Naive thymus-derived CD4-positive, alpha-beta T cell (primary cell): Measurements from ENCODE around the gene LCN10. TPM values are rescaled to one million over a fixed set of nuclear protein-coding genes. Genes with fewer than 3 reads are reported as not detected.

Experiments
- ATAC-seq: fragments of 150-1000 bp; cut with Tn5 transposase; 2 replicates; pipeline ENCODE4 v1.10.0; 2021; ENCODE audit warnings: mild to moderate bottlenecking, moderate library complexity
- CTCF ChIA-PET: fragments of 350-600 bp; sonication (Branson Sonifier 250); formaldehyde crosslinking; loops from one replicate; lab custom pipeline; 2021; ENCODE audit warnings: antibody characterized with exemption; lab: Charles Lee
- POLR2A ChIA-PET: fragments of 350-600 bp; sonication (Branson Sonifier 250); formaldehyde crosslinking; loops from one replicate; lab custom pipeline; 2021; ENCODE audit warnings: antibody characterized with exemption, inconsistent platforms; lab: Charles Lee
- DNase-seq, 9 donors: peaks; one replicate each; pipeline versions ENCODE4 v3.0.0 to v3.0.0-alpha.2; 2020 to 2022; ENCODE audit warnings: mixed read lengths in 1 of 9
- H3K27ac ChIP-seq: one replicate; pipeline ENCODE4 v1.7.0; 2013; ENCODE audit warnings: mild to moderate bottlenecking, low read depth, low read length, moderate library complexity
- H3K27me3 ChIP-seq, 2 donors: one replicate each; pipeline ENCODE4 v1.7.0; 2013; ENCODE audit warnings: low read length in 2 of 2, mild to moderate bottlenecking in 2 of 2, moderate library complexity in 2 of 2; ENCODE audit not compliant: control insufficient read depth in 2 of 2, insufficient read depth in 2 of 2
- H3K36me3 ChIP-seq, 3 experiments: 1 replicate in 2 of 3; 2 replicates in 1 of 3; pipeline ENCODE4 v1.7.0; 2013; ENCODE audit warnings: low read length in 3 of 3, mild to moderate bottlenecking in 3 of 3, moderate library complexity in 1 of 3; ENCODE audit not compliant: insufficient read depth in 3 of 3, control insufficient read depth in 2 of 3
- H3K4me1 ChIP-seq, 2 donors: one replicate each; pipeline ENCODE4 v1.7.0; 2013; ENCODE audit warnings: low read length in 2 of 2, mild to moderate bottlenecking in 2 of 2, moderate library complexity in 1 of 2; ENCODE audit not compliant: control insufficient read depth in 2 of 2, insufficient read depth in 2 of 2
- H3K4me3 ChIP-seq: 2 replicates; pipeline ENCODE4 v1.7.0; 2013; ENCODE audit warnings: mild to moderate bottlenecking, low read length
- H3K9me3 ChIP-seq, 3 experiments: 1 replicate in 2 of 3; 2 replicates in 1 of 3; pipeline ENCODE4 v1.7.0; 2013; ENCODE audit warnings: low read length in 3 of 3; ENCODE audit not compliant: control insufficient read depth in 2 of 3
- H3K27ac Mint-ChIP-seq, 9 donors: one replicate each; pipeline ENCODE4 v1.8.0; 2020 to 2022; ENCODE audit warnings: mixed read lengths in 9 of 9, mild to moderate bottlenecking in 8 of 9, moderate library complexity in 5 of 9, inconsistent platforms in 2 of 9
- H3K27me3 Mint-ChIP-seq, 5 donors: one replicate each; pipeline ENCODE4 v1.8.0; 2021 to 2022; ENCODE audit warnings: mixed read lengths in 5 of 5, mild to moderate bottlenecking in 1 of 5
- H3K36me3 Mint-ChIP-seq, 5 donors: one replicate each; pipeline ENCODE4 v1.8.0; 2020 to 2022; ENCODE audit warnings: mixed read lengths in 5 of 5, mild to moderate bottlenecking in 3 of 5, inconsistent platforms in 1 of 5
- H3K4me1 Mint-ChIP-seq, 7 donors: one replicate each; pipeline ENCODE4 v1.8.0; 2020 to 2022; ENCODE audit warnings: mixed read lengths in 7 of 7, mild to moderate bottlenecking in 3 of 7, inconsistent platforms in 1 of 7
- H3K4me3 Mint-ChIP-seq, 10 donors: one replicate each; pipeline ENCODE4 v1.8.0; 2020 to 2022; ENCODE audit warnings: mild to moderate bottlenecking in 10 of 10, mixed read lengths in 10 of 10, moderate library complexity in 6 of 10, inconsistent platforms in 2 of 10
- H3K9me3 Mint-ChIP-seq, 11 donors: one replicate each; pipeline ENCODE4 v1.8.0; 2020 to 2022; ENCODE audit warnings: mixed read lengths in 11 of 11, mild to moderate bottlenecking in 4 of 11, inconsistent platforms in 1 of 11, moderate library complexity in 1 of 11
- intact Hi-C, 2 donors: fragments of 100-400 bp; cut with micrococcal nuclease; formaldehyde crosslinking; loops; one replicate each; pipeline ENCODE4 v1.15.1; 2023
- polyA plus RNA-seq, 2 donors: library from polyadenylated mRNA; unstranded; fragments of 300-500 nt; fragmentation: Illumina TruSeq; gene quantifications; one replicate each; pipeline ENCODE4 v1.2.3, GENCODE V29; 2021
- total RNA-seq, 6 experiments: library from RNA in 5 of 6; stranded (reverse) in 5 of 6; gene quantifications; 1 replicate in 5 of 6; 2 replicates in 1 of 6; pipeline ENCODE4 v1.2.3 and lab custom pipeline; 2021 to 2026

Gene LCN10
- total RNA-seq = 1 to 10 TPM in 3 of 5 experiments, under 1 TPM in 1, not detected in 1; 0.34 to 3.2 (median 1.2) TPM
- 1 to 10 TPM in 1 of 2 donors, under 1 TPM in 1; 0.45 to 1.1 TPM for polyA plus RNA-seq
- total RNA-seq (lab: John Stamatoyannopoulos, UW) = not detected

DNA sequence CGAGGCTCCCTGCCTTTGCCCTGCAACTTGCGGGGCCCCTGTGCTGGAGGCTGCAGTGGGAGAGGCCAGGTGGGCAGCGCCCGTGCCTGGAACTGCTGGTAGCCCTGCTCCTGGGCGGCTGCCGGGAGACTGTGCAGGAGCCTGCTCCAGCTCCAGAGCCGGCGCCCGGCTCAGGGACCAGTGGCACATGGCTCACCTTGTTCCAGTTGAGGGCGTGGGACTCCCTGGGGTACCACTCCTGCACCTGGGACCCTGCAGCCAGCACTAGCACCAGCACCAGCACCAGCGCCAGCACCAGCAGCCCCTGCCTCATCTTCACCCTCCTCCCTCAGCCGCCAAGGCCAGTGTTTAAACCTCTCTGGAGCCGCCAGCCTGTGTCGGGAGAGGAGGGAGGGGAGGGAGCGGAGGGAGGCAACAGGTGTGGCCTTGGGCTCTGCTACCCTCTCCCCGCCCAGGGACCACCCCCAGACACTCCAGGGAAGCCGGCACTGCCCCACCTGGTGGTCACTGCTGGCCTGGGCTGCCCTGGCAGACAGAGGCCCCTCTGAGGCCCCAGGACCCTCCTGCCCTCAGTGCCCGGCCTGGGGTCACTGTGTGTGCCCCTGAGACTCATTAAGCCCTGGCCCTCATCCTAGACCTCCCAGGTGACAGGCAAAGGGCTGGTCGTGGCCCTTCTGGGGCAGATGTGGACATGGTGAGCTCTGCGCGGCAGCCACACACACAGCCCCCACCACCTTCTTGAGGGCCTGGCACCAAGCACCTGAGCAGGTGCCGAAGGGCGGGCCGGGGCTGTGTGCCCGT is at the start of gene LCN10:
Gene LCN10 (minus strand): TSS at position 350 of the 801 bp plus-strand sequence. CDS start 37 bp downstream, at position 313.
- intact Hi-C loops = no loop called here
- CTCF ChIA-PET = interaction anchor here (1.5 kb wide), 1 partner anchor 14 kb away, joined by 8 read pairs; no protein-coding TSS in a partner anchor
- H3K9me3 Mint-ChIP-seq = no peaks in the 10 kb centered on the region
- peaks cover 0 to 4% (median 0%) of the 10 kb centered on the region in 7 donors for H3K4me1 Mint-ChIP-seq
- ATAC-seq = no peak
- Histone ChIP-seq H3K4me3 (peak within 1 kb of the TSS; percentile 50), H3K27ac (peak within 1 kb of the TSS; percentile 10), H3K27me3 (no peaks in the 10 kb centered on the region), H3K9me3 (no peaks in the 10 kb centered on the region), H3K4me1 (no peaks in the 10 kb centered on the region), H3K36me3 (no peaks in the 10 kb centered on the region)
- H3K4me3 Mint-ChIP-seq = peak within 1 kb of the TSS in 8 of 10 donors; percentile 38 to 80 (median 67)
- POLR2A ChIA-PET = interaction anchor here (1.9 kb wide), 1 partner anchor 15 kb away, joined by 14 read pairs; no protein-coding TSS in a partner anchor
- no peaks in the 10 kb centered on the region for H3K36me3 Mint-ChIP-seq
- DNase-seq = no peak
- peaks cover 0 to 7% (median 0%) of the 10 kb centered on the region in 5 donors for H3K27me3 Mint-ChIP-seq
- peak within 1 kb of the TSS in 1 of 9 donors; percentile 32 for H3K27ac Mint-ChIP-seq

DNA sequence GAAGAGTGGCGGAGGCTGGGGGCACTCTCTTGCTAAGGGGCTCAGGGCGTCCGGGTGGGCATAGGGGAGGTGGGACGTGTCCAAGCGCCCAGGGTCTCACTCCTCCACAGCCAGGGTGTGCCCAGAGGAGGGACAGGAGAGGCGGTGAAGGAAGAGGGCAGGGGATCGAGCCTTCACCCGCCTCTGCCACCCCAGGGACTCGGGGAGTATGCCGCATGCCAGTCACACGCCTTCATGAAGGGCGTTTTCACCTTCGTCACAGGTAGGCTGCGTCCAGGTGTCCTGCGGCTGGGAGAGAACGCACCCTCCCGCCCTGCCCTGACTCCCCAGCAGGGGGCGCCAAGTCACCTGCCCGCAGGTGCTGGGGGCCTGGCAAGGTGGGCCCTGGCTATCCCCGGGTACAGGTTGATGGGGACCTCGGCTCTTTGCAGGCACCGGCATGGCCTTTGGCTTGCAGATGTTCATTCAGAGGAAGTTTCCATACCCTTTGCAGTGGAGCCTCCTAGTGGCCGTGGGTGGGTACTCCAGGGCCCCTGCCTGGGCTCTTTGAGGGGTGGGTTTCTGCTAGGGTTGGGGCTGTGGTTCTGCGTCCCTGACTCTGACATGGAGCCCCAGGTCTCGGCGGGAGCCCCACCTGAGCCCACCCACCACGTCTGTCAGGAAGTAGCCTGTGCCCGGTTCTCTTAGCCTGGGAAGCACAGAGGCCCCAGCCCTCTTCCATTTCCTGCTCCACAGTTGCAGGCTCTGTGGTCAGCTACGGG is 49.0 kb upstream of the LCN10 start:
- peaks cover 13 to 46% (median 36%) of the 10 kb centered on the region in 7 donors for H3K4me1 Mint-ChIP-seq
- Histone ChIP-seq H3K36me3 (peaks cover 0 to 17% (median 3%) of the 10 kb centered on the region in 3 experiments), H3K27me3 (no peaks in the 10 kb centered on the region), H3K4me1 (peaks cover 18 to 25% of the 10 kb centered on the region in 2 donors), H3K9me3 (no peaks in the 10 kb centered on the region), H3K4me3 (peak overlapping the region; percentile 94), H3K27ac (peak overlapping the region; percentile 91)
- H3K27me3 Mint-ChIP-seq = peaks cover 0 to 16% (median 0%) of the 10 kb centered on the region in 5 donors
- CTCF ChIA-PET = interaction anchor here (0.6 to 2.5 kb wide), 3 partner anchors 15 to 243 kb away, joined by 3 to 9 read pairs (median 3); no protein-coding TSS in a partner anchor
- peak; percentile 9 for ATAC-seq
- peaks cover 0 to 1% (median 0%) of the 10 kb centered on the region in 11 donors for H3K9me3 Mint-ChIP-seq
- peak overlapping the region; percentile 57 to 98 (median 92) for H3K27ac Mint-ChIP-seq
- intact Hi-C loops = loop anchor here (1.0 to 5.0 kb wide), 21 partner anchors 9 to 813 kb away; partner anchors contain the start of genes ARRDC1 (in 2 of the 2), DNLZ (in 2 of the 2), FBXW5 (in 2 of the 2) and PHPT1 (in 2 of the 2)
- H3K36me3 Mint-ChIP-seq = peaks cover 0 to 5% (median 0%) of the 10 kb centered on the region in 5 donors
- peak overlapping the region; percentile 76 to 90 (median 86) for H3K4me3 Mint-ChIP-seq
- POLR2A ChIA-PET = interaction anchor here (0.6 to 5.9 kb wide), 5 partner anchors 15 to 244 kb away, joined by 3 to 38 read pairs (median 4); partner anchors contain the start of genes FUT7 and RABL6
- peak; percentile 63 to 77 (median 73) for DNase-seq

DNA sequence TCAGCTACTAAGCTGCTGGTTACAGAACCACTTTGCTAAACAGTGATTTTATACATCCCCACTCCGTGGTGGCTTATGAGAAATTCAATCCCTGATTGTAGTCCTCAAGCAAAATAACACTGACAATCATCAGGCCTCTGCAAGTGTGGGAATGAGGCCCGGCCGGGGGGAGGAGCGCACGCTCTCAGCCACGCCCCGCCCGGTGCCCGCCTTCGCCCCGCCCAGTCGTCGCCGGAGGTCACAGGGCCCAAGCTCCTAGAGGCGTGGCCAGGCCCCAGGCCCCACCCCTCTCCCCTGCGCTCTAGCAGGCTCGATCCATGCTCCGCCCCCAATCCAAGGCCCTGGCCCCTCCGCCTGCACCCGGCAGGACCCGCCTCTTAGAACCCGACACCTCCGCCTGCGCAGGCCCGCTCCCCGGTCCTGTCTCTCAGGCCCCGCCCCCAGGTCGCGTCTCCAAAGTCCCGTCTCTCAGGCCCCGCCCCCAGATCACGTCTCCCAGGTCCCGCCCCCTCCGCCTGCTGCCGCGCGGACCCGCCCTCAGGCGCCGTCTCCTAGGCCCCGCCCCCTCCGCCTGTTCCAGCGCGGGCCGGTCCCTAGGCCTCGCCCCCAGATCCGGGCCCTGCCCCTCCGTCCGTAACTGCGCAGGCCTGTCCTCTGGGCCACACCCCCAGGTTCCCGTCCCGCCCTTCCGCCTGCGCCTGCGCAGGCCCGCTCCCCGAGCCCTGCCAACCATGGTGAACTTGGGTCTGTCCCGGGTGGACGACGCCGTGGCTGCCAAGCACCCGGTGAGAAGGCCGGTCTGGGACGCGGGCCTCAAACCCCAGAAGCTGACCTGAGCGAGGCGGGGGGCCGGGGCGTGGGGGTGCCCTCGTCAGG is 48.1 kb upstream of the LCN10 start, which contains the start of gene TMEM141:
Gene TMEM141 (plus strand): TSS at position 705 of the 876 bp plus-strand sequence. CDS start 27 bp downstream, at position 732.
- intact Hi-C loops = loop anchor here (1.0 to 5.0 kb wide), 23 partner anchors 9 to 814 kb away; partner anchors contain the start of genes ARRDC1 (in 2 of the 2), DNLZ (in 2 of the 2), FBXW5 (in 2 of the 2) and MAN1B1 (in 2 of the 2)
- H3K4me3 Mint-ChIP-seq = peak within 1 kb of the TSS; percentile 76 to 90 (median 86)
- peaks cover 9 to 38% (median 29%) of the 10 kb centered on the region in 7 donors for H3K4me1 Mint-ChIP-seq
- CTCF ChIA-PET = interaction anchor here (0.6 to 6.3 kb wide), 4 partner anchors 46 to 276 kb away, joined by 3 to 49 read pairs (median 6); no protein-coding TSS in a partner anchor
- H3K27me3 Mint-ChIP-seq = peaks cover 0 to 16% (median 0%) of the 10 kb centered on the region in 5 donors
- peak; percentile 99 to 100 (median 99) for DNase-seq
- peak within 1 kb of the TSS; percentile 94 for H3K4me3 ChIP-seq
- H3K27ac ChIP-seq = peak within 1 kb of the TSS; percentile 91
- H3K36me3 Mint-ChIP-seq = peaks cover 0 to 5% (median 0%) of the 10 kb centered on the region in 5 donors
- peak; percentile 92 for ATAC-seq
- peaks cover 18 to 20% of the 10 kb centered on the region in 2 donors for H3K4me1 ChIP-seq
- H3K9me3 ChIP-seq = no peaks in the 10 kb centered on the region
- no peaks in the 10 kb centered on the region for H3K27me3 ChIP-seq
- peaks cover 0 to 17% (median 3%) of the 10 kb centered on the region in 3 experiments for H3K36me3 ChIP-seq
- peak within 1 kb of the TSS; percentile 57 to 98 (median 92) for H3K27ac Mint-ChIP-seq
- POLR2A ChIA-PET = interaction anchor here (0.6 to 5.9 kb wide), 10 partner anchors 10 to 450 kb away, joined by 3 to 38 read pairs (median 4); partner anchors contain the start of genes FUT7, MAN1B1, RABL6 and TRAF2
- H3K9me3 Mint-ChIP-seq = peaks cover 0 to 1% (median 0%) of the 10 kb centered on the region in 11 donors

DNA sequence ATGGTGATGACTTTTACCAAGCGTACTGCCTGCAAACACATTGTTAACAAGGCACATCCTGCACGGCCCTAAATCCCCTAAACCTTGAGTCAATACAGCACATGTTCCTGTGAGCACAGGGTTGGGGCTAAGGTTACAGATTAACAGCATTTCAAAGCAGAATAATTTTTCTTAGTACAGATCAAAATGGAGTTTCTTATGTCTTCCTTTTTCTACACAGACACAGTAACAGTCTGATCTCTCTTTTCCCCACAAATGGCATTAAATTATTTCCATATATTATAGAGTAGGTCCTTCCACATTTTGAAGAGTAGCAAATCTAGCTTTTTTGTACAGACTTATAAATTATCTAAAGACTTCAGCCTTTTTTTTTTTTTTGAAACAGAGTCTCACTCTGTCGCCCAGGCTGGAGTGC is 46.8 kb upstream of the LCN10 start:
- ATAC-seq = no peak
- no peak for DNase-seq
- H3K36me3 Mint-ChIP-seq = peaks cover 0 to 5% (median 0%) of the 10 kb centered on the region in 5 donors
- peak overlapping the region in 2 of 9 donors; percentile 9 to 57 for H3K27ac Mint-ChIP-seq
- no peak overlapping the region for H3K27ac ChIP-seq
- POLR2A ChIA-PET = interaction anchor here (5.9 kb wide), 1 partner anchor 17 kb away, joined by 38 read pairs; the partner anchor contains the start of gene RABL6
- CTCF ChIA-PET = interaction anchor here (6.3 kb wide), 1 partner anchor 246 kb away, joined by 49 read pairs; no protein-coding TSS in a partner anchor
- peaks cover 18% of the 10 kb centered on the region in 2 donors for H3K4me1 ChIP-seq
- H3K4me3 ChIP-seq = no peak overlapping the region
- no peaks in the 10 kb centered on the region for H3K27me3 ChIP-seq
- peaks cover 0 to 17% (median 3%) of the 10 kb centered on the region in 3 experiments for H3K36me3 ChIP-seq
- intact Hi-C loops = loop anchor here in 1 of 2 donors (5.0 to 10.0 kb wide), 2 partner anchors 62 to 275 kb away; no protein-coding TSS in a partner anchor
- H3K4me3 Mint-ChIP-seq = no peak overlapping the region
- H3K9me3 ChIP-seq = no peaks in the 10 kb centered on the region
- peaks cover 0 to 21% (median 0%) of the 10 kb centered on the region in 5 donors for H3K27me3 Mint-ChIP-seq
- peaks cover 9 to 35% (median 26%) of the 10 kb centered on the region in 7 donors for H3K4me1 Mint-ChIP-seq
- H3K9me3 Mint-ChIP-seq = peaks cover 0 to 1% (median 0%) of the 10 kb centered on the region in 11 donors
